ENCODE data around the gene SLC35D2.

GRCh38 chr9:96382175-96382574 is 1.3 kb downstream of the SLC35D2 start:
- TF ChIP-seq CTCF (IDR thresholded peaks at IDR 0.05) (no peak), POLR2AphosphoS5 (IDR thresholded peaks at IDR 0.05) (no peak), EP300 (IDR thresholded peaks at IDR 0.05) (no peak)
